GM12892 (cell line): Measurements from ENCODE around the gene DPP6.
"Not testable (repeated sequence)": the region's sequence is repeated elsewhere in the genome, so short reads cannot be mapped to it uniquely, and the experiment has no call there.

Experiments
- POLR2A ChIP-seq: IDR thresholded peaks from 2 replicates; pipeline ENCODE4 v1.6.1; 2011; ENCODE audit warnings: low read depth, low read length, control low read depth
- POLR2AphosphoS5 ChIP-seq: IDR thresholded peaks from 2 replicates; pipeline ENCODE4 v1.6.1; 2011; ENCODE audit warnings: low read depth, low read length, control low read depth

GRCh38 chr7:154051643-154052529, at the start of gene DPP6:
- not testable (repeated sequence) for TF ChIP-seq POLR2A, POLR2AphosphoS5
